PFSK-1 (cell line): ENCODE results near the gene PAPPA.

Source experiments
- POLR2AphosphoS5 ChIP-seq: IDR thresholded peaks from 2 replicates; pipeline ENCODE4 v1.6.1; 2012; ENCODE audit warnings: low read depth, mild to moderate bottlenecking, control low read depth, low read length, moderate library complexity
- TAF1 ChIP-seq: IDR thresholded peaks from 2 replicates; pipeline ENCODE4 v1.6.1; 2012; ENCODE audit warnings: low read length, control low read depth, borderline replicate concordance; ENCODE audit not compliant: insufficient read depth
- TF ChIP-seq, protein P1 (sequence below), 2 experiments: IDR thresholded peaks; 2 replicates each; pipeline versions ENCODE4 v1.6.1 to v1.8.0; 2011 to 2012; ENCODE audit warnings: low read depth in 2 of 2, low read length in 2 of 2, control low read depth in 1 of 2, inconsistent platforms in 1 of 2, mild to moderate bottlenecking in 1 of 2, moderate library complexity in 1 of 2; ENCODE audit not compliant: insufficient read depth in 1 of 2

DNA sequence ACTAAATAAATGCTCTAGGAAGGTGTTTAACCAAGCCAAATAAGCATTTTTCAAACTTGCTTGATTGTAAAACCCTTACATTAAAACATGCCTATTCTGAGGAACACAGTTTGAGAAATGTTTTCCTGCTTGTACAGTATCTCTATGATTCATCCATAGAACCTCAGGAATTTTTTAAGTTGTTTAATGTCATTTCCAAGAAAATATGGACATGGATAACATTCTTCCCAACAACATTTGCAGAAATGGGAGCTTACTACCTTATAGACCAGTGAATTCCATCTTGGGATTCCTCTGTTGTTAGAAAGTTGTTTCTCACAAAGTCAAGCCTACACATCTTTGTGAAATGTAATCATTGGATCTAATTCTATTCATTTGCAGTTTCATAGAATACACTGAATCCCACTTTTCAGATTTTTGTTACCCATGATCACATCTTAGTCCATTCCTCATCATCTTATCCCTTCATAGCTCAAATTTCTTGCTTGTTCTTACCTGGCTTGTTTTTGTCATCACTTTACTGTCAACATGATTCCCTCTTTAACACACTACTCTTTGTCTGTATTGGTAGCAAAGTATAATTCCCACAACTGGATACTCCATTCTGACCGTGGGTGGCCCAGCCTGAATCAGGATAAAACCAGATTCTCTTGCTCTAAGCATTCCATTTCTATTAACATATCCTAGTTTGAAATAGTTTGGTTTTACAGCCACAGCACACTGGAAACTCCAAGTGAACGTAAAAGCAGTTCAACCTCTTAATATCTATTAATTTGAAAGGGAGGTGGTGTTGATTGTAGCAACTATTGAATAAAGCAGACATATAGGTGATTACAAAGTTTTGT lies 49.4 kb upstream of the PAPPA start:
- TF ChIP-seq, protein P1, sequence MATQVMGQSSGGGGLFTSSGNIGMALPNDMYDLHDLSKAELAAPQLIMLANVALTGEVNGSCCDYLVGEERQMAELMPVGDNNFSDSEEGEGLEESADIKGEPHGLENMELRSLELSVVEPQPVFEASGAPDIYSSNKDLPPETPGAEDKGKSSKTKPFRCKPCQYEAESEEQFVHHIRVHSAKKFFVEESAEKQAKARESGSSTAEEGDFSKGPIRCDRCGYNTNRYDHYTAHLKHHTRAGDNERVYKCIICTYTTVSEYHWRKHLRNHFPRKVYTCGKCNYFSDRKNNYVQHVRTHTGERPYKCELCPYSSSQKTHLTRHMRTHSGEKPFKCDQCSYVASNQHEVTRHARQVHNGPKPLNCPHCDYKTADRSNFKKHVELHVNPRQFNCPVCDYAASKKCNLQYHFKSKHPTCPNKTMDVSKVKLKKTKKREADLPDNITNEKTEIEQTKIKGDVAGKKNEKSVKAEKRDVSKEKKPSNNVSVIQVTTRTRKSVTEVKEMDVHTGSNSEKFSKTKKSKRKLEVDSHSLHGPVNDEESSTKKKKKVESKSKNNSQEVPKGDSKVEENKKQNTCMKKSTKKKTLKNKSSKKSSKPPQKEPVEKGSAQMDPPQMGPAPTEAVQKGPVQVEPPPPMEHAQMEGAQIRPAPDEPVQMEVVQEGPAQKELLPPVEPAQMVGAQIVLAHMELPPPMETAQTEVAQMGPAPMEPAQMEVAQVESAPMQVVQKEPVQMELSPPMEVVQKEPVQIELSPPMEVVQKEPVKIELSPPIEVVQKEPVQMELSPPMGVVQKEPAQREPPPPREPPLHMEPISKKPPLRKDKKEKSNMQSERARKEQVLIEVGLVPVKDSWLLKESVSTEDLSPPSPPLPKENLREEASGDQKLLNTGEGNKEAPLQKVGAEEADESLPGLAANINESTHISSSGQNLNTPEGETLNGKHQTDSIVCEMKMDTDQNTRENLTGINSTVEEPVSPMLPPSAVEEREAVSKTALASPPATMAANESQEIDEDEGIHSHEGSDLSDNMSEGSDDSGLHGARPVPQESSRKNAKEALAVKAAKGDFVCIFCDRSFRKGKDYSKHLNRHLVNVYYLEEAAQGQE (IDR thresholded peaks at IDR 0.05; ENCODE audit: insufficient read depth in 1 of 2, low read depth in 2 of 2, low read length in 2 of 2), result no peak
- TF ChIP-seq TAF1 (no peak), POLR2AphosphoS5 (no peak)
